ENCODE data around the gene LYST.
A peak's percentile ranks its signal among the peaks of the same experiment; 100 is the strongest.
"Not testable (repeated sequence)": the region's sequence is repeated elsewhere in the genome, so short reads cannot be mapped to it uniquely, and the experiment has no call there.

LYST gene

GRCh38 chr1:235649368-235650163 is 217.1 kb downstream of the LYST start, which contains the start of gene GNG4:
Gene GNG4 (minus strand): TSS chr1:235649784. CDS start chr1:235583838, 65,946 bp downstream.
- DNase-seq: peak; percentile 16

GRCh38 chr1:235648954-235649367 is 217.7 kb downstream of the LYST start:
- DNase-seq: peak; percentile 60

GRCh38 chr1:235648407-235648907 is 218.2 kb downstream of the LYST start:
- DNase-seq: no peak

- not testable (repeated sequence) for DNase-seq
These were observed 219.2 kb downstream of the LYST start for GRCh38 chr1:235647537-235647936.

GRCh38 chr1:235646463-235646862 is 220.2 kb downstream of the LYST start:
- no peak for DNase-seq

GRCh38 chr1:235644693-235645305 is 221.9 kb downstream of the LYST start:
- DNase-seq: no peak

GRCh38 chr1:235643837-235644692 is 222.6 kb downstream of the LYST start:
- DNase-seq: no peak

GRCh38 chr1:235642943-235643371 is 223.7 kb downstream of the LYST start:
- no peak for DNase-seq

GRCh38 chr1:235642011-235642942 is 224.4 kb downstream of the LYST start:
- peak; percentile 68 for DNase-seq

- DNase-seq: no peak
These were observed 226.1 kb downstream of the LYST start for GRCh38 chr1:235640580-235640979.

- no peak for DNase-seq
These were observed 227.2 kb downstream of the LYST start for GRCh38 chr1:235639226-235640205.

GRCh38 chr1:235638612-235639011 is 228.1 kb downstream of the LYST start:
- DNase-seq: not testable (repeated sequence)

GRCh38 chr1:235637756-235638534 is 228.8 kb downstream of the LYST start:
- no peak for DNase-seq

GRCh38 chr1:235635938-235636662 is 230.6 kb downstream of the LYST start:
- DNase-seq: no peak

GRCh38 chr1:235632506-235633401 is 234.0 kb downstream of the LYST start:
- DNase-seq: no peak

GRCh38 chr1:235631816-235632215 is 234.9 kb downstream of the LYST start:
- DNase-seq: no peak

GRCh38 chr1:235628316-235629005 is 238.2 kb downstream of the LYST start:
- no peak for DNase-seq

All from CD4-positive, alpha-beta T cell treated with Interleukin-10 for 1 hour (primary cell).